SH-SY5Y (cell line): ENCODE results near the gene EXD1.

Experiments used
- GATA2 ChIP-seq: IDR thresholded peaks from 2 replicates; pipeline ENCODE4 v1.6.1; 2011; ENCODE audit warnings: mild to moderate bottlenecking, low read depth, low read length
- GATA3 ChIP-seq: IDR thresholded peaks from 2 replicates; pipeline ENCODE4 v1.6.1; 2011; ENCODE audit warnings: low read depth, mild to moderate bottlenecking, low read length, moderate library complexity

DNA sequence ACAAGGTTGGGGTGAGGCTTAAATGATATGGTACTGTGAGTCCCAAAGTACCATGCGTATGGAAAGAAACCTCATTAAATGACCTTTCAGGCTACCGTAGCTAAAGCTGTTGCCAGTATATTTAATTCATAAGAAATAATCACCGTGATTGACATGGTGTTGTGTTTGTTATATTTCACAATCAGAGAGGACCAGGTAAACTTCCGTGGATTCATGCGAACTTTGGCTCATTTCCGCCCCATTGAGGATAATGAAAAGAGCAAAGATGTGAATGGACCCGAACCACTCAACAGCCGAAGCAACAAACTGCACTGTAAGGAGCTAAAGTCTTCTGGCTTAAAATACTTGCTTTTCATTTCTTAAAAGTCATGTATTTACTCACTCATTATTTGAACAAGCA lies 32.0 kb upstream of the EXD1 start:
- no peak for TF ChIP-seq GATA2
- TF ChIP-seq GATA3: no peak
